HCT116 (cell line): Measurements from ENCODE around the gene OCSTAMP. TPM values are rescaled to one million over a fixed set of nuclear protein-coding genes. Genes with fewer than 3 reads are reported as not detected.

ENCODE experiments used
- ATAC-seq: fragments of 200-7000 bp; cut with Tn5 transposase; 2 replicates; pipeline ENCODE4 v1.9.1; 2020; ENCODE audit warnings: mild to moderate bottlenecking, moderate library complexity
- Bru-seq: library from RNA; stranded (reverse); fragments of 400-500 nt; gene quantifications from one replicate; lab custom pipeline; 2021; lab: Mats Ljungman, UMichigan
- BruChase-seq, 2 experiments: library from RNA; stranded (reverse); fragments of 400-500 nt; gene quantifications; one replicate each; lab custom pipeline; 2021; lab: Mats Ljungman, UMichigan
- BruUV-seq: library from RNA; stranded (reverse); fragments of 400-500 nt; replicated peaks from 2 replicates; lab custom pipeline; 2021; lab: Mats Ljungman, UMichigan
- CTCF ChIA-PET: fragments of 300-600 bp; sonication (Branson Sonifier 250); formaldehyde crosslinking; loops from one replicate; lab custom pipeline; 2021; ENCODE audit warnings: antibody characterized with exemption; lab: Charles Lee
- POLR2A ChIA-PET: fragments of 300-600, 350-600 bp; sonication (Branson Sonifier 250); formaldehyde crosslinking; loops from one replicate; lab custom pipeline; 2021; ENCODE audit warnings: antibody characterized with exemption; lab: Charles Lee
- RAD21 ChIA-PET, 2 experiments: fragments of 300-600 bp; sonication (Branson Sonifier 250); formaldehyde crosslinking; loops; one replicate each; lab custom pipeline; 2023; ENCODE audit warnings: low total read pairs in 2 of 2; ENCODE audit not compliant: uncharacterized antibody in 2 of 2, unreplicated experiment in 2 of 2, low non-redundant PET in 1 of 2; lab: Charles Lee
- DNase-seq: peaks from one replicate; pipeline ENCODE4 v3.0.0-alpha.2; 2010; ENCODE audit warnings: low read depth, low spot score
- H2AFZ ChIP-seq: fragments of 200-600 bp; shearing (Covaris generic), sonication (generic); 2 replicates; pipeline ENCODE4 v1.6.1; 2017; ENCODE audit warnings: low read depth, mixed run types, mixed read lengths, antibody characterized with exemption, low read length; ENCODE audit not compliant: poor library complexity, severe bottlenecking
- H3K27ac ChIP-seq: 2 replicates; pipeline ENCODE4 v1.5.1; 2012; ENCODE audit warnings: low read depth, low read length
- H3K27me3 ChIP-seq: fragments of 200-600 bp; sonication (generic); 2 replicates; pipeline ENCODE4 v1.6.1; 2016; ENCODE audit warnings: mixed run types, low read length, mixed read lengths; ENCODE audit not compliant: insufficient read depth
- H3K36me3 ChIP-seq, 2 experiments: fragments of 200-500 bp in 1 of 2; fragments of 200-600 bp in 1 of 2; sonication (Bioruptor generic) in 1 of 2; sonication (generic) in 1 of 2; 2 replicates each; pipeline versions ENCODE4 v1.5.1 to v1.6.1; 2014 to 2016; ENCODE audit warnings: low read length in 2 of 2, inconsistent platforms in 1 of 2, mixed read lengths in 1 of 2, mixed run types in 1 of 2; ENCODE audit not compliant: insufficient read depth in 2 of 2, control insufficient read depth in 1 of 2
- H3K4me1 ChIP-seq, 2 experiments: fragments of 200-600 bp in 1 of 2; sonication (generic) in 1 of 2; 2 replicates each; pipeline versions ENCODE4 v1.5.1 to v1.6.1; 2012 to 2017; ENCODE audit warnings: low read length in 2 of 2, inconsistent platforms in 1 of 2, mild to moderate bottlenecking in 1 of 2, mixed read lengths in 1 of 2, mixed run types in 1 of 2, moderate library complexity in 1 of 2; ENCODE audit not compliant: insufficient read depth in 2 of 2, control insufficient read depth in 1 of 2
- H3K4me2 ChIP-seq: fragments of 200-600 bp; sonication (generic); 2 replicates; pipeline ENCODE4 v1.6.1; 2017; ENCODE audit warnings: mixed run types, low read length, mixed read lengths
- H3K4me3 ChIP-seq, 2 experiments: fragments of 200-600 bp in 1 of 2; sonication (generic) in 1 of 2; replicated peaks in 1 of 2; 2 replicates each; pipeline ENCODE4 v1.5.1; 2011 to 2016; ENCODE audit warnings: low read length in 2 of 2, control low read depth in 1 of 2, low read depth in 1 of 2, mild to moderate bottlenecking in 1 of 2, mixed read lengths in 1 of 2, mixed run types in 1 of 2
- H3K79me2 ChIP-seq: fragments of 200-600 bp; sonication (generic); 2 replicates; pipeline ENCODE4 v1.6.1; 2017; ENCODE audit warnings: mild to moderate bottlenecking, mixed run types, low read length, moderate library complexity, mixed read lengths; ENCODE audit not compliant: insufficient read depth
- H3K9ac ChIP-seq: fragments of 200-600 bp; sonication (generic); 2 replicates; pipeline ENCODE4 v1.6.1; 2016; ENCODE audit warnings: low read length, mixed read lengths
- H3K9me2 ChIP-seq: fragments of 200-600 bp; sonication (generic), shearing (Covaris generic); 2 replicates; pipeline ENCODE4 v1.6.1; 2017; ENCODE audit warnings: mixed run types, mild to moderate bottlenecking, moderate library complexity; ENCODE audit not compliant: insufficient read depth
- H3K9me3 ChIP-seq, 2 experiments: fragments of 200-500 bp in 1 of 2; fragments of 200-600 bp in 1 of 2; sonication (Bioruptor generic) in 1 of 2; sonication (generic) in 1 of 2; 2 replicates each; pipeline ENCODE4 v1.6.1; 2014 to 2017; ENCODE audit warnings: low read length in 2 of 2, mixed read lengths in 2 of 2, inconsistent platforms in 1 of 2, low read depth in 1 of 2, mild to moderate bottlenecking in 1 of 2, mixed run types in 1 of 2, moderate library complexity in 1 of 2; ENCODE audit not compliant: control insufficient read depth in 1 of 2, insufficient read depth in 1 of 2
- H4K20me1 ChIP-seq: fragments of 200-600 bp; sonication (generic), shearing (Covaris generic); 2 replicates; pipeline ENCODE4 v1.6.1; 2017; ENCODE audit warnings: mixed run types, mild to moderate bottlenecking, moderate library complexity; ENCODE audit not compliant: insufficient read depth
- EZH2 ChIP-seq: fragments of 200-600 bp; sonication (generic); IDR thresholded peaks from 2 replicates; pipeline ENCODE4 v1.6.1; 2017; ENCODE audit warnings: antibody characterized with exemption, mixed run types
- EZH2phosphoT487 ChIP-seq: fragments of 200-600 bp; IDR thresholded peaks from 2 replicates; pipeline ENCODE4 v1.6.1; 2018; ENCODE audit warnings: antibody characterized with exemption, borderline replicate concordance
- FOSL1 ChIP-seq: IDR thresholded peaks from 2 replicates; pipeline ENCODE4 v1.6.1; 2012; ENCODE audit warnings: low read depth
- POLR2A ChIP-seq: IDR thresholded peaks from 2 replicates; pipeline ENCODE4 v1.7.0; 2011; ENCODE audit warnings: borderline replicate concordance; ENCODE audit not compliant: insufficient read depth, insufficient read length; ENCODE audit errors: extremely low read depth
- RAD21 ChIP-seq: IDR thresholded peaks from 2 replicates; pipeline ENCODE4 v1.6.1; 2012; ENCODE audit warnings: low read depth, mild to moderate bottlenecking
- SIN3A ChIP-seq: IDR thresholded peaks from 2 replicates; pipeline ENCODE4 v1.6.1; 2012; ENCODE audit warnings: low read depth
- SRF ChIP-seq: IDR thresholded peaks from 2 replicates; pipeline ENCODE4 v1.6.1; 2012; ENCODE audit warnings: low read depth
- TCF7L2 ChIP-seq: IDR thresholded peaks from 2 replicates; pipeline ENCODE4 v1.7.0; 2011; ENCODE audit warnings: borderline replicate concordance, inconsistent platforms; ENCODE audit not compliant: insufficient read depth, insufficient read length; ENCODE audit errors: extremely low read depth
- ZNF274 ChIP-seq: fragments of 200-500 bp; sonication (Bioruptor generic); IDR thresholded peaks from 2 replicates; pipeline ENCODE4 v1.6.1; 2014; ENCODE audit warnings: mild to moderate bottlenecking, low read depth, low read length, inconsistent platforms
- intact Hi-C: fragments of 100-400 bp; cut with micrococcal nuclease; formaldehyde crosslinking; loops from 2 replicates; pipeline ENCODE4 v1.10.0; 2022
- long read RNA-seq: library from polyadenylated mRNA; unstranded; transcript quantifications from one replicate; pipeline ENCODE4 v2.0.0, GENCODE V29; 2021; ENCODE audit not compliant: unreplicated experiment
- polyA plus RNA-seq: library from polyadenylated mRNA; unstranded; fragments of >200 nt; gene quantifications from 2 replicates; pipeline ENCODE4 v1.2.1, GENCODE V29; 2012; ENCODE audit warnings: missing spikeins
- total RNA-seq: library from RNA; stranded (reverse); gene quantifications from one replicate; pipeline ENCODE4 v1.2.1, GENCODE V29; 2021; ENCODE audit not compliant: unreplicated experiment
- TF ChIP-seq, protein P1 (sequence below), 3 experiments: fragments of 200-600 bp in 1 of 3; sonication (generic) in 1 of 3; IDR thresholded peaks in 2 of 3; conservative IDR thresholded peaks in 1 of 3; 2 replicates each; pipeline ENCODE4 v1.5.1; 2012 to 2017; ENCODE audit warnings: low read depth in 2 of 3, low read length in 2 of 3, antibody characterized with exemption in 1 of 3, borderline replicate concordance in 1 of 3, control low read depth in 1 of 3, mild to moderate bottlenecking in 1 of 3, mixed read lengths in 1 of 3, mixed run types in 1 of 3, moderate library complexity in 1 of 3; ENCODE audit not compliant: insufficient read depth in 1 of 3

OCSTAMP gene, protein sequence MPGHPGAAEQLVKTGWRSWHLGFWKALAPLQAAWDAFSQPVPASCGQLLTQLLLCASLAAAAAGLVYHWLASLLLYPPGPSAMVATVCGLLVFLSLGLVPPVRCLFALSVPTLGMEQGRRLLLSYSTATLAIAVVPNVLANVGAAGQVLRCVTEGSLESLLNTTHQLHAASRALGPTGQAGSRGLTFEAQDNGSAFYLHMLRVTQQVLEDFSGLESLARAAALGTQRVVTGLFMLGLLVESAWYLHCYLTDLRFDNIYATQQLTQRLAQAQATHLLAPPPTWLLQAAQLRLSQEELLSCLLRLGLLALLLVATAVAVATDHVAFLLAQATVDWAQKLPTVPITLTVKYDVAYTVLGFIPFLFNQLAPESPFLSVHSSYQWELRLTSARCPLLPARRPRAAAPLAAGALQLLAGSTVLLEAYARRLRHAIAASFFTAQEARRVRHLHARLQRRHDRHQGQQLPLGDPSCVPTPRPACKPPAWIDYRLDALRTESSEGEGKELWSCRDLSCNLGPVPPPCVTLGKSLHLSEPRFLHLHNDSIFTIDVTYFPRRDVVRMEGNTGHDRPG
- total RNA-seq: not detected
- not detected in 2 replicates for polyA plus RNA-seq
- Bru-seq, nascent RNA: not detected
- BruChase-seq, experiment 1, labeled RNA remaining after a 6-hour chase: not detected
- BruChase-seq, experiment 2, labeled RNA remaining after a 2-hour chase: not detected
- long read RNA-seq: 0 reads

DNA sequence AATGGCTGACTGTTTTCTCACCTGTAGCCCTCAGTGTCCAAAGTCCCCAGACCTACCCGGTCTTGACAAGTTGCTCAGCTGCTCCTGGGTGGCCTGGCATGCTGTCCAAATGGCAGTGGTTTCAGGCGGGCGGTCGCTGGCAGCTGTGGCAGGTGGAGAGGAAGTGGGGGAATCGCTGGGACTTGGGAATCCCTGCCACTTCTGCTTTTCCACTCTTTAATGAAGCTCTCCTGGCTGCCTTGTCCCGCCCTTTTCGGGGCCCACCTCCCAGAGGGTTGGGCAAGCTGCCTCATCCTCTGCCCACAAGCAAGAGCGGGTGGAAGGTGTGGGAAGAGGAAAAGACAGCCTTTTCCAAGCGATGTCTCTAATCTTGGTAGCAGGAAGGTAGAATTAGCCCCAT lies at the start of gene OCSTAMP:
Gene OCSTAMP, minus strand, starts transcription at position 194 of the 400 bp plus-strand sequence. Its CDS starts 94 bp downstream, at position 100.
- Histone ChIP-seq H3K9me2 (no peaks in the 10 kb centered on the region), H4K20me1 (no peaks in the 10 kb centered on the region), H3K9ac (no peak within 1 kb of the TSS), H3K4me3 (no peak within 1 kb of the TSS), H3K27ac (no peak within 1 kb of the TSS), H3K4me2 (no peak within 1 kb of the TSS), H3K4me1 (no peaks in the 10 kb centered on the region), H3K79me2 (no peaks in the 10 kb centered on the region), H3K27me3 (0 out of 2 replicates have a peak, but pooled peaks cover 6% of the 10 kb centered on the region), H2AFZ (no peak within 1 kb of the TSS), H3K36me3 (no peaks in the 10 kb centered on the region), H3K9me3 (no peaks in the 10 kb centered on the region)
- TF ChIP-seq ZNF274 (no peak), SRF (no peak), FOSL1 (no peak)
- ATAC-seq (no peak), DNase-seq (no peak)
- CTCF ChIA-PET: interaction anchor here (0.8 kb wide), 1 partner anchor 20 kb away, joined by 3 read pairs; no protein-coding TSS in a partner anchor
- intact Hi-C loops: no loop called here
- BruUV-seq: no TSS peak
- RAD21 ChIA-PET: no interaction called here
- POLR2A ChIA-PET: no interaction called here

DNA sequence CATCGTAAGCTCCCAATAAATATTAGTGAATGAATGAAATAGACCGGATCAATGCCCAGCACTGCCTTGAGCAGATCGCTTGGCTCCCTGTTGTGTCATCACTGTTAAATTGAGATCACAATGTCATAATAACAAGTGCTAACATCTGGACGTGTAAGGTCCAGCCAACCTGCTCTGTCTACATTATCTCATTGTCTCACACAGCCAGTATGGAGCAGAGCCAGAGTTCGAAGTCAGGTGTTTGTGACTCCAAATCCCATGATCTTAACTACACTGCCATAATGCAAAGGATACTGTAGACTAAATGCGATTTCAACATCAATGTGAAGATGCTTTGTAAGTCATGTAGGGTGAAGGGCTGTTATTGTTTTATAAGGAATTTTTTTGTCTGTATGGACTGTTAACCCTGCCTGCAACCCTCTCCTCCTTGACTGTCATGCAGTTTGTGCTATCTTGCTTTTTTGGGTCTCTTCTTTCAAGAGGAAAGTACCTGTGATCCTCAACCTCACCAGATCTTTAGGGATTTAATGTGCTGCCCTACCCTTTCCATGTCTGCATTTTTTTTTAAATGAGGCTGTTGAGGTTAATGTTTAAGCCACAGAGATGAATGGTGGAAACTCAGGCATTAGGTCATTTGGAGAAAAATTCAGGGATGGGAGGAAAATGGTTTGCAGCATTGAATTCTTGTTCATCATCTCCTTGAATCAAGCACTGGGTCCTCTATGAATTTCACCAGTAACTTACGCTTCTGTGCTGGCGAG lies 49.0 kb upstream of the OCSTAMP start:
- H3K9me3 ChIP-seq: no peaks in the 10 kb centered on the region
- H3K4me2 ChIP-seq: no peak overlapping the region
- H3K79me2 ChIP-seq: no peaks in the 10 kb centered on the region
- intact Hi-C loops: no loop called here
- H3K9ac ChIP-seq: no peak overlapping the region
- H3K4me3 ChIP-seq: no peak overlapping the region
- no peak for ATAC-seq
- ChIA-PET CTCF (no interaction called here), POLR2A (no interaction called here), RAD21 (no interaction called here)
- no peak overlapping the region for H3K27ac ChIP-seq
- BruUV-seq: no TSS peak
- no peak overlapping the region for H2AFZ ChIP-seq
- no peaks in the 10 kb centered on the region for H4K20me1 ChIP-seq
- peaks cover 11% of the 10 kb centered on the region; the same call in 1 of the 2 replicates for H3K27me3 ChIP-seq
- H3K4me1 ChIP-seq: no peaks in the 10 kb centered on the region
- no peak for DNase-seq
- no peaks in the 10 kb centered on the region for H3K9me2 ChIP-seq
- H3K36me3 ChIP-seq: no peaks in the 10 kb centered on the region
- no peak for TF ChIP-seq RAD21
- TF ChIP-seq, protein P1, sequence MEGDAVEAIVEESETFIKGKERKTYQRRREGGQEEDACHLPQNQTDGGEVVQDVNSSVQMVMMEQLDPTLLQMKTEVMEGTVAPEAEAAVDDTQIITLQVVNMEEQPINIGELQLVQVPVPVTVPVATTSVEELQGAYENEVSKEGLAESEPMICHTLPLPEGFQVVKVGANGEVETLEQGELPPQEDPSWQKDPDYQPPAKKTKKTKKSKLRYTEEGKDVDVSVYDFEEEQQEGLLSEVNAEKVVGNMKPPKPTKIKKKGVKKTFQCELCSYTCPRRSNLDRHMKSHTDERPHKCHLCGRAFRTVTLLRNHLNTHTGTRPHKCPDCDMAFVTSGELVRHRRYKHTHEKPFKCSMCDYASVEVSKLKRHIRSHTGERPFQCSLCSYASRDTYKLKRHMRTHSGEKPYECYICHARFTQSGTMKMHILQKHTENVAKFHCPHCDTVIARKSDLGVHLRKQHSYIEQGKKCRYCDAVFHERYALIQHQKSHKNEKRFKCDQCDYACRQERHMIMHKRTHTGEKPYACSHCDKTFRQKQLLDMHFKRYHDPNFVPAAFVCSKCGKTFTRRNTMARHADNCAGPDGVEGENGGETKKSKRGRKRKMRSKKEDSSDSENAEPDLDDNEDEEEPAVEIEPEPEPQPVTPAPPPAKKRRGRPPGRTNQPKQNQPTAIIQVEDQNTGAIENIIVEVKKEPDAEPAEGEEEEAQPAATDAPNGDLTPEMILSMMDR (IDR thresholded peaks at IDR 0.05 in 2 of 3, conservative IDR thresholded peaks at IDR 0.05 in 1 of 3; ENCODE audit: borderline replicate concordance in 1 of 3, insufficient read depth in 1 of 3, low read depth in 2 of 3, low read length in 2 of 3): no peak
- TF ChIP-seq TCF7L2: no peak
- TF ChIP-seq FOSL1: no peak
- no peak for TF ChIP-seq POLR2A
- TF ChIP-seq ZNF274: no peak
- no peak for TF ChIP-seq SRF
- TF ChIP-seq EZH2: no peak
- TF ChIP-seq SIN3A: no peak
- TF ChIP-seq EZH2phosphoT487: no peak
